HepG2 (cell line): ENCODE results near the gene CD34.

Experiments
- EP300 ChIP-seq, 3 experiments: sonication (generic) in 1 of 3; formaldehyde crosslinking in 1 of 3; IDR thresholded peaks; 2 replicates each; pipeline versions ENCODE4 v1.5.1 to v1.6.1; 2011 to 2020; ENCODE audit warnings: low read depth in 2 of 3, low read length in 2 of 3, borderline replicate concordance in 1 of 3, improper control_type of control experiment in 1 of 3, mild to moderate bottlenecking in 1 of 3, missing genetic modification reagents in 1 of 3, moderate library complexity in 1 of 3
- KMT2B ChIP-seq: IDR thresholded peaks from 2 replicates; pipeline ENCODE4 v1.6.1; 2016; ENCODE audit warnings: missing genetic modification reagents, missing compliant biosample characterization
- NR2F2 ChIP-seq: IDR thresholded peaks from 2 replicates; pipeline ENCODE4 v1.6.1; 2012; ENCODE audit warnings: low read depth, inconsistent platforms, borderline replicate concordance
- TF ChIP-seq, protein P1 (sequence below): sonication (generic); formaldehyde crosslinking; IDR thresholded peaks from 2 replicates; pipeline ENCODE4 v1.5.0; 2020; ENCODE audit warnings: mild to moderate bottlenecking, missing genetic modification reagents, moderate library complexity

GRCh38 chr1:207920444-207921021 is 9.6 kb upstream of the CD34 start:
- no peak for TF ChIP-seq NR2F2
- no peak for TF ChIP-seq KMT2B (CRISPR knock-in tag)
- TF ChIP-seq, protein P1, sequence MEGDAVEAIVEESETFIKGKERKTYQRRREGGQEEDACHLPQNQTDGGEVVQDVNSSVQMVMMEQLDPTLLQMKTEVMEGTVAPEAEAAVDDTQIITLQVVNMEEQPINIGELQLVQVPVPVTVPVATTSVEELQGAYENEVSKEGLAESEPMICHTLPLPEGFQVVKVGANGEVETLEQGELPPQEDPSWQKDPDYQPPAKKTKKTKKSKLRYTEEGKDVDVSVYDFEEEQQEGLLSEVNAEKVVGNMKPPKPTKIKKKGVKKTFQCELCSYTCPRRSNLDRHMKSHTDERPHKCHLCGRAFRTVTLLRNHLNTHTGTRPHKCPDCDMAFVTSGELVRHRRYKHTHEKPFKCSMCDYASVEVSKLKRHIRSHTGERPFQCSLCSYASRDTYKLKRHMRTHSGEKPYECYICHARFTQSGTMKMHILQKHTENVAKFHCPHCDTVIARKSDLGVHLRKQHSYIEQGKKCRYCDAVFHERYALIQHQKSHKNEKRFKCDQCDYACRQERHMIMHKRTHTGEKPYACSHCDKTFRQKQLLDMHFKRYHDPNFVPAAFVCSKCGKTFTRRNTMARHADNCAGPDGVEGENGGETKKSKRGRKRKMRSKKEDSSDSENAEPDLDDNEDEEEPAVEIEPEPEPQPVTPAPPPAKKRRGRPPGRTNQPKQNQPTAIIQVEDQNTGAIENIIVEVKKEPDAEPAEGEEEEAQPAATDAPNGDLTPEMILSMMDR (CRISPR knock-in tag), result no peak
- TF ChIP-seq EP300 (IDR thresholded peaks at IDR 0.05; ENCODE audit: low read depth in 2 of 2, low read length in 2 of 2), result no peak
- TF ChIP-seq EP300 (CRISPR knock-in tag; IDR thresholded peaks at IDR 0.05; ENCODE audit: borderline replicate concordance), result no peak
